ENCODE data around the gene TOGARAM1.

TOGARAM1 gene

GRCh38 chr14:45103806-45104205 is 141.8 kb downstream of the TOGARAM1 start:
- DNase-seq: no peak

GRCh38 chr14:45104561-45104960 is 142.6 kb downstream of the TOGARAM1 start:
- no peak for DNase-seq

DNA sequence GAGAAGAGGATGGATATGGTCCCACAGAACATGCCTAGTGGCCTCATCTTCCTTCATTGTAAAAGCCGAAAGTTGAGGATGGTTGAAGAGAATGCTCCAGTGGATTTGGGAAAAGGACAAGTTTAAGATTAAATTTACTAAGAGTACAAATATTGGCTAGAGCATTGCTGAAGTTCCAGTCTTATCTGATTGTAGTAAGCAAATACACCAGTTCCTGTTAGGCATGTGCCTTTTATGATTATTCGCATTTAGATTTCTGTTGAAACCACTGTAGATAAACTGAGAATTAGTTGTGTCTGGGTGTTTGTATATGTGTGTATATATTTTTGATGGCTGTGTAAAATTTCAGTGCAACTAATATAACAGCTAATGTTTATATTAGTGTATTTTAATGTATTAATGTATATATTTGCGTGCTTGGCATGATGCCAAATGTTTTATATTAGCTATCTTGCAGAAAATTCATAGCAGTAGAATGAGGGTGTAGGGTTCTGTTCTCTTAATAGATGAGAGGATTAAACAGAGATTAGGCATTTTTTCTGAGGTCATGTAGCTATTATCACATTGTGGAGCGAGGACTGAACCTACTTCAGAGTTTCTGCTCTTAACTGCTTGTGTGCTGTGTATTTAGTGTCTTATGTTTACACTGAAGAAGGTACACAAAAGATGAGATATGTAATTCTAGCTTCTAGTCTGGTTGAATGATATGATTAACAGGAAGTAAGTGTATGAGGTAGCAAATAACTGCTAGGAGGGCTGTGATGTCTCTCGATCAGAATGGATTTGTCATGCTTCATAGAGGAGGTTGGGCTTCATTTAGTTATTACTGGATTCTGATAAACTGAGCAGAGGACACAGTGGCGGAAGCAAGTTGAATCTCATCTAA is 151.1 kb downstream of the TOGARAM1 start:
- DNase-seq: peak; percentile 26

DNA sequence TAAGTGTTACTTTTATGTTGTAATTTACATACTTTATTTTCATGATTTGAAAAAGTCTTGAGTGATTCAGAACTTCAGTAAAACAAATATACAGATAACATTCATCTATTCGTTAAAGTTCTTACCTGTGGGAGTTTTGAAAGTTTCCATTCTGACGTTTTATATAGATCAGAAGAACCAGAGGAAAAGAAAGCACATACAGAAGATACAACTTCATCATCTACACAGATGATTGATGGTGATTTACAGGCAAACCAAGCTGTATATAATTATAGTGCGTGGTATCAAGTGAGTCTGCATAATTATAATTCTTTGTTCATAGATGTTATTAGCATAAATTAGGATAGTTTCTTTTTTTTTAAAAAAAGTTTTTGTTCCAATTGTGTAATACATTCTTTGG is 152.3 kb downstream of the TOGARAM1 start:
- no peak for DNase-seq

DNA sequence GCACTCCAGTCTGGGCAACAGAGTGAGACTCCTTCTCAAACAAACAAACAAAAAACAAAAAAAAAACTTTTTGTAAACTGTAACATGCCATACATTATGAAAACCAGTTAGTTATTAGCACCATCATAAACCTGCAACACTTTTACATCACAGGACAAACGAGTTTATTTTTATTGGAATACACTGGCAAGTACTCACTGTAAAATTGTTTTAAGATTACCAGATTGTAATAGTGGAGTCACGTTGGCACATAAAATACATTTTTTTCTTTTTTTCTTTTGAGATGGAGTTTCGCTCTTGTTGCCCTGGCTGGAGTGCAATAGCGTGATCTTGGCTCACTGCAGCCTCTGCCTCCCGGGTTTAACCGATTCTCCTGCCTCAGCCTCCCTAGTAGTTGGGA is 156.6 kb downstream of the TOGARAM1 start:
- no peak for DNase-seq

- no peak for DNase-seq
Observed at GRCh38 chr14:45120096-45120495, 158.1 kb downstream of the TOGARAM1 start.

DNA sequence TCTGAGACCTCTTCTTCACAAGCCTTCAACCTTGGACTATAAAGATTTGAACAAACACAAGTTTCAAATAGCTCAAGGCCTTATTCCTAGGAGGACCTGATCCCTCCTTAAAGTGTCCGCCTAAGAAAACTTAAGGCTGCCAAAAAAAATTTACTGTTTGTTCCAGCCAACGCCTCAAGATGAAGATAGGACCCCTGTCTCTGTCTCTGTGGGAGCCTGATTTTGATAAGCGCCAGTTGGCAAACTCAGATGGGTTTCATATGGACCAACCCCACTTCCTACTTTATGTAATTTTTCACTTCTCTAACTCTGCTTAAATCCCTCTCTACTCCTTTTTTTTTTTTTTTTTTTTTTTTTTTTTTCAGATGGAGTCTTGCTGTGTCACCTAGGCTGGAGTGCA is 161.3 kb downstream of the TOGARAM1 start:
- no peak for DNase-seq
